Fibroblast of mammary gland (primary cell): ENCODE results near the gene MBD3L1.

Source experiments
- DNase-seq: peaks from one replicate; pipeline ENCODE4 v3.0.0-alpha.2; 2010; ENCODE audit warnings: low read depth
- H3K4me3 ChIP-seq: 2 replicates; pipeline ENCODE4 v1.5.1; 2011; ENCODE audit warnings: low read depth, mild to moderate bottlenecking, low read length, moderate library complexity; ENCODE audit not compliant: control insufficient read depth
- TF ChIP-seq, protein P1 (sequence below): conservative IDR thresholded peaks from 2 replicates; pipeline ENCODE4 v1.5.1; 2011; ENCODE audit warnings: low read depth, low read length, inconsistent platforms; ENCODE audit not compliant: control insufficient read depth, insufficient read depth

The MBD3L1 gene

DNA sequence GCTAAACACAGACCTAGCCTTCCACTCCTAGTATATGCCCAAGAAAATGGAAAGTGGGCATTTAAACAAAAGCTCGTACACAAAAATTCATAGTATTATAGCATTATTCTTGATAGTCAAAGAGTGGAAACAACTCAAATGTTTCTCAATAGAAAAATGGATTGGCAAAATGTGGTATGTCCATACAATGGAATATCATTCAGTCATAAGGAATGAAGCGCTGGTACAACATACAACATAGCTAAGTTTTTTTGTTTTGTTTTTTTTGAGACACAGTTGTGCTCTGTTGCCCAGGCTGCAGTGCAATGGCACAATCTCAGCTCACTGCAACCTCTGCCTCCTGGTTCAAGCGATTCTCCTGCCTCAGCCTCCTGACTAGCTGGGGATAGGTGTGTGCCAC lies 11.9 kb upstream of the MBD3L1 start:
- TF ChIP-seq, protein P1, sequence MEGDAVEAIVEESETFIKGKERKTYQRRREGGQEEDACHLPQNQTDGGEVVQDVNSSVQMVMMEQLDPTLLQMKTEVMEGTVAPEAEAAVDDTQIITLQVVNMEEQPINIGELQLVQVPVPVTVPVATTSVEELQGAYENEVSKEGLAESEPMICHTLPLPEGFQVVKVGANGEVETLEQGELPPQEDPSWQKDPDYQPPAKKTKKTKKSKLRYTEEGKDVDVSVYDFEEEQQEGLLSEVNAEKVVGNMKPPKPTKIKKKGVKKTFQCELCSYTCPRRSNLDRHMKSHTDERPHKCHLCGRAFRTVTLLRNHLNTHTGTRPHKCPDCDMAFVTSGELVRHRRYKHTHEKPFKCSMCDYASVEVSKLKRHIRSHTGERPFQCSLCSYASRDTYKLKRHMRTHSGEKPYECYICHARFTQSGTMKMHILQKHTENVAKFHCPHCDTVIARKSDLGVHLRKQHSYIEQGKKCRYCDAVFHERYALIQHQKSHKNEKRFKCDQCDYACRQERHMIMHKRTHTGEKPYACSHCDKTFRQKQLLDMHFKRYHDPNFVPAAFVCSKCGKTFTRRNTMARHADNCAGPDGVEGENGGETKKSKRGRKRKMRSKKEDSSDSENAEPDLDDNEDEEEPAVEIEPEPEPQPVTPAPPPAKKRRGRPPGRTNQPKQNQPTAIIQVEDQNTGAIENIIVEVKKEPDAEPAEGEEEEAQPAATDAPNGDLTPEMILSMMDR = no peak
- H3K4me3 ChIP-seq = no peak overlapping the region
- DNase-seq = no peak

DNA sequence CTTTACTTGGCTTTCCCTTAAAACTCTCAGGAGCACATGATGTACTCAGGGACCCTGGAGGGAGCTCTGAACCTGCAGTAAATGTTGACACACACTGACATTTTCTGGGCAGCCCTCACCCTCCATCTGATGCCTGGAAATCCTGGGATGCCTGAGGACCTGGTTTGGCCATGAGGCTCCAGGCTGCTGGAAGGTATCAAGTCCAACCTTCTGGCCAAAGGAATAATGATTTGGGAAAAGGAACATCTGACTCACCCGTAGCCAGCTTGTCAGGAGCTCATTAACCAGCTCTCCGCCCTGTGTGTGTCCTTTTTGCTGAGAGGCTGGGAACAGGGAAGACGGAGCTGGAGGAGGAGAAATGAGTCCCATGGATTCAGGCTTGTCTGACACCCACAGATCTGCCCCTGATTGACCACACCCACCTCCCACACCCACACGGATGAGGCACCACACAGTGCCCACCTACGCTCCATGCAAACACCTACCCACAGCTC lies 10.4 kb upstream of the MBD3L1 start:
- DNase-seq = no peak
- TF ChIP-seq, protein P1 = no peak
- no peak overlapping the region for H3K4me3 ChIP-seq

DNA sequence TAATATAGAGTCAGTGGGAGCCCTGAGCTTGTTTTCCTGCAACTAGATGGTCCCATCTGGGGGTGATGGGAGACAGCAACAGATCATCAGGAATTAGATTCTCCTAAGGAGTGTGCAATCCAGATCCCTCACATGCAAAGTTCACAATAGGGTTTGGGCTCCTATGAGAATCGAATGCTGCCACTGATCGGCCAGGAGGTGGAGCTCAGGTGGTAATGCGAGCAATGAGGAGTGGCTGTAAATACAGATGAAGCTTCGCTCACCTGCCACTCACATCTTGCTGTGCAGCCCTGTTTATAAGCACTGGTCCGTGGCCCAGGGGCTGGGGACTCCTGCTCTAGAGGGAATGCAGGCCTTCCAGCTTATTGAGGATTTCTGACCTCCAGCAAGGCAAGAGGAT lies 5.8 kb upstream of the MBD3L1 start:
- no peak overlapping the region for H3K4me3 ChIP-seq
- TF ChIP-seq, protein P1 = no peak
- no peak for DNase-seq

DNA sequence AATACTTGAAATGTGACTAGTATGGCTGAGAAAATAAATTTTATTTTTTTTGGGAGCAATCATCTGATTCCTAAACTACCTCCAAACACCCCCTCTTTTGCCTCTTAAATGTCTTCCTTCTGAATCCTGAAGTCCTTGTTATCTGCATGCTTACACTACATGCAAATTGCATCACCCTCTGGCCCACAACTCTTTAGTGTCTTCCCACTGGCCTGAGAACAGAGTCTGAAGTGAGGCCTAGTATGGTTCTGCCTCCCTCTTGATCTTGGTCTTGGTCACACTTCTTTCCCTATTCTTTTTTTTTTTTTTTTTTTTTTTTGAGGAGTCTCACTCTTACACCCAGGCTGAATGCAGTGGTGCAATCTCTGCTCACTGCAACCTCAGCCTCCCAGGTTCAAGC lies 4.9 kb upstream of the MBD3L1 start:
- no peak overlapping the region for H3K4me3 ChIP-seq
- TF ChIP-seq, protein P1 = no peak
- DNase-seq = no peak

DNA sequence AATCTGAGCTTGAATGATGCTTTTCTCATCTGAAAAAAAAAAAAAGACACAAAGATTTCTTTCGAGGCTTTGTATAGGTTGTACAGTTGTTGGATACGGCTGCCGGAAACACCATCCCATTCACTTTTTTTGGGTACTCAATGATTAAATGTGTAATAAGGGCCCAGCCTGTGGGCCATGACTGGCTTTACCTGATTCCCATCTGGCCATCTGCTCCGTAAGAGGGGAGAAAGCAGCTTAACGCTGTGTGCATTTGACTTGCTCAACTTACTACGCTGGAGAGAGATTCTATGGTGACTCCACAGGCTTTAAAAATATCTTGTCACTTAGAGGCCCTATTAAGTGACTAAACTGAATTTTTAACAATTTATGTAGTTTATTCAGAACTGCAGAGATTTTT lies 804 bp upstream of the MBD3L1 start:
- H3K4me3 ChIP-seq = peak overlapping the region; percentile 57
- DNase-seq = no peak
- TF ChIP-seq, protein P1 = no peak

DNA sequence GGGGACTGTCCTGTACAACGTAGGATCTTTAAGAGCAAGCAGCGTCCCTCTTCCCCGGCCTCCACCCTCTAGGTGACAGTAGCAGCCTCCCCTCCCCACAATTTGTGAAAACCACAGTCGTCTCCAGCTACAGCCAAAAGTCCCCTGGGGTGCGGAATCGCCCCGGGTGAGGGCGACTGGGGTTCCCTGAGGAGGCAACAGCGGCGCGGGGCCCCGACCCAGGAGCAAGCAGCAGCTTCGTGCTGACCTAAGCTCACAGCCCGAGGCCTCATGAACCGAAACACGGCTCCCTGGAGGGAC lies 395 bp upstream of the MBD3L1 start:
- H3K4me3 ChIP-seq = peak overlapping the region; percentile 57
- no peak for DNase-seq
- TF ChIP-seq, protein P1 = no peak

DNA sequence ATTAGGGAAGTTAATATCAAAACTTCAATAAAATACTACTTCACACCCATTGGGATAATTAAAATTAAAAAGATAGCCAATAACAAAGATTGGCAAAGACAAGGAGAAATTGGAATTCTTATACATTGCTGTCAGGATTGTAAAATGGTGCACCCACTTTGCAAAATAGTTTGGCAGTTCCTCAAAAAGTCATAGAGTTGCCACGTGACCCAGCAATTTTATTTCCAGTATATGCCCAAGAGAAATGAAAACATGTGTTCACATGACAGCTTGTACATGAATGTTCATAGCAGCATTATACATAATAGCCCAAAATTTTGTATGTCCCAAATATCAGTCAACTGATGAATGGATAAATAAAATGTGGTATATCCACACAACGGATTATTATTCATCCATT lies 3.3 kb downstream of the MBD3L1 start:
- H3K4me3 ChIP-seq = no peak overlapping the region
- TF ChIP-seq, protein P1 = no peak
- DNase-seq = no peak
